ENCODE data around the gene HSDL1. TPM values are rescaled to one million over a fixed set of nuclear protein-coding genes. Genes with fewer than 3 reads are reported as not detected.
"Not testable (repeated sequence)": the region's sequence is repeated elsewhere in the genome, so short reads cannot be mapped to it uniquely, and the experiment has no call there.

Gene HSDL1
- total RNA-seq, 1 donor from 2014 or later: 4.7 TPM

- ATAC-seq (no peak), DNase-seq (ENCODE audit: low spot score) (no peak)
Observed at GRCh38 chr16:84139628-84140258, 5.2 kb downstream of the HSDL1 start.

- no peak for ATAC-seq
Observed at GRCh38 chr16:84138824-84139627, 6.0 kb downstream of the HSDL1 start.

GRCh38 chr16:84138500-84138823 is 6.5 kb downstream of the HSDL1 start:
- no peak for ATAC-seq
- DNase-seq (ENCODE audit: low spot score): no peak

More at GRCh38 chr16:84138824-84139627, 6.0 kb downstream of the HSDL1 start:
- no peak for DNase-seq (ENCODE audit: low spot score)

- DNase-seq (ENCODE audit: low spot score) (no peak), ATAC-seq (no peak)
Observed at GRCh38 chr16:84137769-84138357, 7.1 kb downstream of the HSDL1 start.

- ATAC-seq (no peak), DNase-seq (ENCODE audit: low spot score) (no peak)
Observed at GRCh38 chr16:84137287-84137686, 7.7 kb downstream of the HSDL1 start.

- ATAC-seq (no peak), DNase-seq (ENCODE audit: low spot score) (no peak)
Observed at GRCh38 chr16:84136331-84137125, 8.4 kb downstream of the HSDL1 start.

- no peak for ATAC-seq
- no peak for DNase-seq (ENCODE audit: low spot score)
Observed at GRCh38 chr16:84132527-84133285, 12.3 kb downstream of the HSDL1 start.

GRCh38 chr16:84131117-84131516 is 13.9 kb downstream of the HSDL1 start:
- no peak for ATAC-seq
- DNase-seq (ENCODE audit: low spot score): no peak

- no peak for ATAC-seq
- DNase-seq (ENCODE audit: low spot score): no peak
Observed at GRCh38 chr16:84124257-84125073, 20.5 kb downstream of the HSDL1 start.

GRCh38 chr16:84121007-84121406 is 24.0 kb downstream of the HSDL1 start:
- no peak for ATAC-seq
- no peak for DNase-seq (ENCODE audit: low spot score)

GRCh38 chr16:84120023-84120422 is 25.0 kb downstream of the HSDL1 start:
- ATAC-seq (no peak), DNase-seq (ENCODE audit: low spot score) (no peak)

- ATAC-seq (no peak), DNase-seq (ENCODE audit: low spot score) (no peak)
Observed at GRCh38 chr16:84119368-84119767, 25.6 kb downstream of the HSDL1 start.

GRCh38 chr16:84118315-84118714 is 26.7 kb downstream of the HSDL1 start:
- not testable (repeated sequence) for ATAC-seq; DNase-seq (ENCODE audit: low spot score)

GRCh38 chr16:84117494-84117843 is 27.5 kb downstream of the HSDL1 start:
- ATAC-seq (peak; percentile 5), DNase-seq (ENCODE audit: low spot score) (no peak)

GRCh38 chr16:84116720-84117493 is 28.1 kb downstream of the HSDL1 start, which contains the start of gene MBTPS1:
Gene MBTPS1, minus strand, starts transcription at chr16:84116942. Its CDS starts 15,159 bp downstream, at chr16:84101783.
- DNase-seq (ENCODE audit: low spot score): peak; percentile 99
- ATAC-seq: peak; percentile 96

- DNase-seq (ENCODE audit: low spot score): no peak
- ATAC-seq: peak; percentile 56
Observed at GRCh38 chr16:84115919-84116719, 28.9 kb downstream of the HSDL1 start.

GRCh38 chr16:84111949-84112348 is 33.0 kb downstream of the HSDL1 start:
- DNase-seq (ENCODE audit: low spot score); ATAC-seq: not testable (repeated sequence)

GRCh38 chr16:84111525-84111924 is 33.5 kb downstream of the HSDL1 start:
- no peak for ATAC-seq
- no peak for DNase-seq (ENCODE audit: low spot score)

Data from left lobe of liver (tissue), 2 donors.